Measurements from ENCODE around the gene FKBP2. TPM values are rescaled to one million over a fixed set of nuclear protein-coding genes. Genes with fewer than 3 reads are reported as not detected.

FKBP2 gene
- total RNA-seq, 1 donor from 2014 or later: 31.4 TPM

DNA sequence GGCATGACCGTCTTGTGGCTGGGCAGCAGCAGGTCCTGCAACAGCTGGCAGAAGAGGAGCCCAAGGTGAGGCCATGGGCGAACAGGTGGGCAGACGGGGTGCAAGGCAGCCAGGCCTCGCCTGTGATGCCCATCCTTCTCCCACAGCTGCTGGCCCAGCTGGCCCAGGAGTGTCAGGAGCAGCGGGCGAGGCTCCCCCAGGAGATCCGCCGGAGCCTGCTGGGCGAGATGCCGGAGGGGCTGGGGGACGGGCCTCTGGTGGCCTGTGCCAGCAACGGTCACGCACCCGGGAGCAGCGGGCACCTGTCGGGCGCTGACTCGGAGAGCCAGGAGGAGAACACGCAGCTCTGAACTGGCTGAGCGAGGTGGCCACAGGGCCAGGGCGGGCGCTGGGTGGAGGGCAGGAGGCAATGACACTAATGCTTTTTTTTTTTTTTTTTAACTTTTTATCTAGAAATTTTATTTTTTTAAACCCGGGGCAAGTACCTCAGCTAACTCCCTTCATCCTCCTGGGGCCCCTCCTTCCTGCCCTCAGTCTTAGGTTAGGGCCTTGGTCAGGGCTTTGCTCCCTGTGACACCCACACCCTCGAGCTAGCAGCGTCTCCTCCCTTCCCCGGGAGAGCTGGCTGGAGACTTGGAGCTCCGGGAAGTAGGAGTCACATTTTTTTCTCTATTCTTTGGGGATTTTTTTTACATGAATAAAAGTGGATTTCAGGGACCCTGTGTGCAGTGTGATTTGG, 26.5 kb downstream of the FKBP2 start:
- ATAC-seq (ENCODE audit: low read depth) (no peak), DNase-seq (no peak)
- Mint-ChIP-seq H3K9me3 (no peaks in the 10 kb centered on the region), H3K27me3 (no peaks in the 10 kb centered on the region), H3K27ac (no peak overlapping the region), H3K36me3 (ENCODE audit: low read depth) (peaks cover 12% of the 10 kb centered on the region), H3K4me3 (no peak overlapping the region), H3K4me1 (peaks cover 23% of the 10 kb centered on the region)
- no peak for TF ChIP-seq CTCF (IDR thresholded peaks at IDR 0.05)
- POLR2A ChIA-PET: interaction anchor here (4.7 to 6.0 kb wide), 2 partner anchors 22 to 61 kb away, joined by 81 read pairs; partner anchors contain the start of genes FERMT3 and PPP1R14B
- CTCF ChIA-PET: interaction anchor here (1.1 to 5.7 kb wide), 2 partner anchors 15 to 35 kb away, joined by 3 to 55 read pairs; partner anchors contain the start of gene CATSPERZ
- intact Hi-C loops (cut with micrococcal nuclease): no loop called here

DNA sequence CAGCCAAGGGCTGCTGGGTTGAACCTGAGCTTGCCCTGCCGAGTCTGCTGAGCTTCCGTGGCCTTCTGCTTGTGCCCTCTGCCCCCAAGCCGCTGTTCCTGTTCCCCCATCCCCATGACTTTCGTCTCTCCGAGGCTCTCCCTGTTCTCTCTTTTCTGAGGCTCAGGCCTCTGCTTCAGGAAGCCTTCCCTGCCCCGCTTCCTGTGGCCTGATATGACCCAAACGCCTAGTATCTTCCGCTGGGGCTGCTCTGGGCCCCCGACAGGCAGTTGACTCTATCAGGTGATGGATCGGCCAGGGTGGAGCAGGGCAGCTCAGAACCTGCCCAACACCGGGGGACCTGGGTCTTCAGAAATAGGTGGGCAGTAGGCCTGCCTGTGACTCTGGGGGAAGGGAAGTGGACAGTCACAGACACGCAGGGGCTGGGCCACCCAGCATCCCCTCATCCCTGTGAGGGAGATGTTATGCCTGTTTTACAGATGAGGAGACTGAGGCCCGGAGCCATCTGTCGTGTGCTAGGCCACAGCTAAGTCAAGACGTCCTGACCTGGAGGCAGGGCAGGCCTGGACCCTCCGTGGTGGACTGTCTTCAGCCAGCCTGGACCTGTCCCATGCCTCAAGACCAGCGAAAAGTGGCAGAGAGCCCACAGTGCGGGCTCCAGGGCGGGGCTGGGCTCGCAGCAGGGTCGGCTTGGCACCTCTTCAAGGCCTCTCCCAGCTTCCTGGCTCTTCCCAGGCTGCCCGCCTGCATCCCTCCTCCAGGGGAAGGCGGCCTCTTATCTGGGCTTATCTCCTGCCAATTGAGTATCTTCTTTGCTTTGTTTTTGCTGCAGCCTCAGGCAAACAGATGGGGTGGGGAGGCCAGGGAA, 27.4 kb downstream of the FKBP2 start:
- no peak for DNase-seq

DNA sequence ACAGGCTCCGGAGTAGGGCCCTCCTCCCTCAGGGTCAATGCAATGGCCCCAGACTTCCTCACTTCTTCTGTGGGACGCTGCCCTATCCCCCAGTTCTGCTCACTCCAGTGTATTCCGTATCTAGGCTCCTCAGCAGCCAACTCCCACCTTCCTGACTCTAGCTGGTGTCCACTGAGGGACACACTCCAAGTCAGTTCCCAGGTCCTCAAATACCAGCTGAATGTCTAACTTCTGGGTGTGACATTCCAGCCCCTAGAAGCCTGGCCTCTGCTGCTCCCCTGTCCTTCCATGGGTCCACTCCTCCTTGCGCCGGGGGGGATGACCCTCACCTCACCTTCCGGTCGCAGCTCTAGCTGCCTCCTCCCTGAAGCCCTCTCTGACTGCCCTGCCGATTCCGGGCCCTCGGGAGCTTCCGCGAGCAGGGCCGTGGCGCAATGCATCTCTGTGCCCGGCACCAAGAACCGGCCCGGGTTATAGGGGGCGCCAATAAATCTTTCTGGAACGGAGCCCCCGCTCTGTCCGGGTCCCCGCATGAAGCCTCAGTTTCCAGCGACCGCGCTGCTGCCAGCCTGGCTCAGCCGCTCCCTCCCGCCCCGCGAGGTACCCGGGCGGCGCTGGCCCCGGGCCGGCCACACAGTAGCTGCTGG, 28.1 kb downstream of the FKBP2 start:
- CTCF ChIA-PET: interaction anchor here (0.7 to 5.7 kb wide), 6 partner anchors 17 to 64 kb away, joined by 4 to 55 read pairs (median 8); partner anchors contain the start of genes CATSPERZ, PLCB3, PRDX5 and TRMT112
- Mint-ChIP-seq H3K36me3 (ENCODE audit: low read depth) (peaks cover 11% of the 10 kb centered on the region), H3K4me1 (peaks cover 23% of the 10 kb centered on the region), H3K9me3 (no peaks in the 10 kb centered on the region), H3K27me3 (no peaks in the 10 kb centered on the region), H3K4me3 (peak overlapping the region; percentile 97), H3K27ac (peak overlapping the region; percentile 95)
- ATAC-seq (ENCODE audit: low read depth) (peak; percentile 1), DNase-seq (no peak)
- no peak for TF ChIP-seq CTCF (IDR thresholded peaks at IDR 0.05)
- intact Hi-C loops (cut with micrococcal nuclease): loop anchor here (1.0 kb wide), 7 partner anchors 18 to 116 kb away; partner anchors contain the start of genes CCDC88B, DNAJC4, ESRRA and NUDT22
- POLR2A ChIA-PET: interaction anchor here (0.8 to 6.0 kb wide), 13 partner anchors 15 to 1428 kb away, joined by 3 to 119 read pairs (median 22); partner anchors contain the start of genes BAD, DNAJC4, ESRRA and FERMT3

More for the DNA sequence above, 27.4 kb downstream of the FKBP2 start:
- ChIA-PET CTCF (interaction anchor here (0.7 to 5.7 kb wide), 7 partner anchors 16 to 64 kb away, joined by 3 to 55 read pairs (median 6); partner anchors contain the start of genes CATSPERZ, PLCB3, PRDX5 and TRMT112), POLR2A (interaction anchor here (0.8 to 6.0 kb wide), 13 partner anchors 14 to 1427 kb away, joined by 3 to 119 read pairs (median 22); partner anchors contain the start of genes BAD, DNAJC4, ESRRA and FERMT3)
- H3K9me3 Mint-ChIP-seq: no peaks in the 10 kb centered on the region
- peak overlapping the region; percentile 95 for H3K27ac Mint-ChIP-seq
- H3K36me3 Mint-ChIP-seq (ENCODE audit: low read depth): peaks cover 11% of the 10 kb centered on the region
- ATAC-seq (ENCODE audit: low read depth): no peak
- intact Hi-C loops (cut with micrococcal nuclease): no loop called here
- TF ChIP-seq CTCF (IDR thresholded peaks at IDR 0.05): no peak
- H3K27me3 Mint-ChIP-seq: no peaks in the 10 kb centered on the region
- peaks cover 23% of the 10 kb centered on the region for H3K4me1 Mint-ChIP-seq
- peak overlapping the region; percentile 97 for H3K4me3 Mint-ChIP-seq

GRCh38 chr11:64269540-64270220, 28.8 kb downstream of the FKBP2 start:
- CTCF ChIA-PET: interaction anchor here (0.8 to 5.7 kb wide), 6 partner anchors 15 to 65 kb away, joined by 3 to 55 read pairs (median 8); partner anchors contain the start of genes CATSPERZ, PLCB3, PRDX5 and TRMT112
- Mint-ChIP-seq H3K27ac (peak overlapping the region; percentile 95), H3K4me1 (peaks cover 23% of the 10 kb centered on the region), H3K9me3 (no peaks in the 10 kb centered on the region), H3K4me3 (peak overlapping the region; percentile 97), H3K36me3 (ENCODE audit: low read depth) (peaks cover 11% of the 10 kb centered on the region), H3K27me3 (no peaks in the 10 kb centered on the region)
- ATAC-seq (ENCODE audit: low read depth) (peak; percentile 72), DNase-seq (peak; percentile 97)
- no peak for TF ChIP-seq CTCF (IDR thresholded peaks at IDR 0.05)
- intact Hi-C loops (cut with micrococcal nuclease): loop anchor here (1.0 kb wide), 14 partner anchors 16 to 116 kb away; partner anchors contain the start of genes CCDC88B, DNAJC4, ESRRA and FKBP2
- POLR2A ChIA-PET: interaction anchor here (0.8 to 6.0 kb wide), 15 partner anchors 14 to 1428 kb away, joined by 3 to 119 read pairs (median 15); partner anchors contain the start of genes BAD, CCDC88B, DNAJC4 and ESRRA

Data from activated B cell treated with CpG ODN at 0.5 μM for 24 hours (primary cell).